HPDE6-E6E7 (cell line): Measurements from ENCODE around the gene SNX3.
"Not testable (repeated sequence)": the region's sequence is repeated elsewhere in the genome, so short reads cannot be mapped to it uniquely, and the experiment has no call there.

Experiments
- DNase-seq: peaks from one replicate; pipeline ENCODE4 v3.0.0; 2011; ENCODE audit warnings: missing footprints; ENCODE audit errors: extremely low spot score

The SNX3 gene

DNA sequence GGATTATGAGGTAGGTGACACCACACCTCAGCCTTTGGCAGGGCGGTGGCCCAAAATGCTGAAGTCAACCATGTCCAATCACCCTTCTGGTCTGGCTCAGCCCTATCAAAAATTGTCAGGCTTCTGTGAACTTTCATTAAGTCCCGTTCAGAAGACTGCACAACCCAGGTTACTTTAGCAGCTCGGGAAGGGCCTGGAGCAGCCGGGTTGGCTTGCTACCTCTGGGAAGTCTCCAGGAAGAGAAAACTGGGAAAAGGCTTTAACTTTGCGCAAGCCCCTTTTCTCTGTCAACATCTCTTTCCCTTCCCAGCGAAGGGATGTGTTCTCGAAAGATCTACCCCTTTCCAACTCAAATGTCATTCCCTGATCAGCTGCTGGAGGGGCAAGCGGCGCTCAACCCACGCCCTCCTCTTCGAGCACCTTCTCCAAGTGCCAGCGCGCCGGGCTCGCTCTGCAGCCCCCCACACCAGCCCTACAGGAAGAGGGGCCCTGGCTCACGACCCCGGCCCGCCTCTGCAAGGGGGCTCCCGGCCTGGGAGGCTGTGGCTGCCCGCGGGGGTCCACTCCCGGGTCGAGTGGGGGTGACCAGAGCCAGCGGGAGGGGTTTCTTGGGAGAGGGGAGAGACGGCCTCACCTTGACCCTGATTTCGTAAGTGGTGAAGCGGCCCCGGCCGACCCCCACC, 573 bp downstream of the SNX3 start:
- DNase-seq, result peak; percentile 21

GRCh38 chr6:108254433-108255410, 6.1 kb downstream of the SNX3 start:
- no peak for DNase-seq

DNA sequence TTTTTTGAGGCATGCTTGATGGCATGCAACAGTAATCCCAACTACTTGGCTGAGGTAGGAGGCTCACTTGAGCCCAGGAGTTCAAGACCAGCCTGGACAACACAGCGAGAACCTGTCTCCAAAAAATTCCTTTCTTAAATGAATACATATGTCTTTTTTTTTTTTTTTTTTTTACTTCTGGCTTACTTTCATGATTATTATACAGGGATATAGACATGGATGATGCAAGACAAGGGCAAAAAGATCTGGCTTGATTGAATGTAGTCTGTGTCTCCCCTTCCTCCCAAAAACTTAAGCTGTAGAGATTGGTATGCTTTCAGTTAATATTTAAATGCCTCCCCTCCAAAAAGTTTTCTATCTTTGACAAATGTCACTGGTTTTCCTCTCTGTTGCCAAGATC, 7.6 kb downstream of the SNX3 start:
- DNase-seq, result no peak

GRCh38 chr6:108252055-108252454, 8.8 kb downstream of the SNX3 start:
- DNase-seq, result no peak

DNA sequence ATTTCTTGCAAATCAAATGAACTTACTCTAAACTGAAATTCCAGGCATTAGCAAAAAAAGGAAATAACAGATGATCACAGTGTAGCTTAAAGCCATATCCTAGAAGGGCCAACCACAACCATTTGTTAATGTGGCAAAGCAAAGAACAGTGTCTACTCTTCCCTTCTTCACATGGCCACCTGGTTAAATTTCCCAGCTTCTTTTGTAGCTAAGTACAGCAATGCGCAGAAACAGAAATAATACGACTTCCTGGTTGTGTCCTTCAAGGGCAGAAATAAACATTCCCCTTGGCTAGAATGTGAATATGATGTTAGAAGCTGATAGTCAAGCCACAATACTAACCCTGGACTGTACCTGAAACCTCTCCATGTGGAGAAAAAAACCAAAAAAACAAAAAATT, 9.6 kb downstream of the SNX3 start:
- no peak for DNase-seq

GRCh38 chr6:108250240-108250866, 10.5 kb downstream of the SNX3 start:
- no peak for DNase-seq

DNA sequence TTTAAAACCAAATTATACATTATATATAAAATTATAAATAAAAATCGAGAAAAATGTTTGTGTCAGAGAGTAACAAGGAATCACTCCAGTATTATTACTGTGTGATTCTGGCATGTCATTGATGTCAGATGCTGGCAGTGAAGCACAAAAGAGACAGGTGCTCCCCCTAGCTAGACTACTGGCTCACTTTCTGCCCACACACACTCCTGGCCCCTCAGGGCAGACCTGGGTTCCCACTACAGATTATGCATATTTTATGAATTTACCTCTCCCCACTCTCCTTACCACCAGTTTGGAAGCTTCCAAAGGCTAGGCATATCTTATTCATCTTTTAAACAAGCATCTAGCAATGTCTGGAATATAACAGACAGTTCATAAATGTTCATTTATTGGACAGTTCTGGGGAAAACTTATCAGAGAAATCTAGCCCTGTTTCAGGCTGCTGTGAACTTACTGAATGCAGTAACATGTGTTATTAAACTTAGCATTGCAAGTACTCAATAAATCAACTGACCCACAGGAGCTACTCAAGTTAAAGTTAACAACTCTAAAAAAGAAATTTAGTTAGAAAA, 12.8 kb downstream of the SNX3 start:
- no peak for DNase-seq

GRCh38 chr6:108245095-108245494, 15.7 kb downstream of the SNX3 start:
- DNase-seq, result not testable (repeated sequence)

GRCh38 chr6:108243836-108244235, 17.0 kb downstream of the SNX3 start:
- no peak for DNase-seq

DNA sequence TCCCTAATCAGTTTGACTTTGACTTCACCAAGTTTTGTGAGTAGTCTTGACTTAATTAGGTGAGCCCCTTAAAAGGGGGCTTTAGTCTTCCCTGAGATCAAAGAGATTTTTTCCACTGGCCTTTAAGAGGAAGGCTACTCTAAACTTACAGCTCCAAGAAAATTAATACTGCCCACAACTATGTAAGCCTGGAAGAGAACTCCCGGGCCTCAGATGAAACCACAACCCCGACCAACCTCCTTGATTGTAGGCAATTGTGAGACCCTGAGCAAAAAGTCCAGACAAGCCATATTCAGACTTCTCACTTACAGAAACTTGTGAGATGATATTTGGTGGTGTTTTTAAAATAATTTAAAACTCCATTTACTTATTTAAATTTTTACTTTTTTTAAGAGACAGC, 18.1 kb downstream of the SNX3 start:
- DNase-seq, result no peak

- no peak for DNase-seq
Measured at GRCh38 chr6:108242259-108242658, 18.6 kb downstream of the SNX3 start.

- no peak for DNase-seq
Measured at GRCh38 chr6:108238322-108238721, 22.5 kb downstream of the SNX3 start.

DNA sequence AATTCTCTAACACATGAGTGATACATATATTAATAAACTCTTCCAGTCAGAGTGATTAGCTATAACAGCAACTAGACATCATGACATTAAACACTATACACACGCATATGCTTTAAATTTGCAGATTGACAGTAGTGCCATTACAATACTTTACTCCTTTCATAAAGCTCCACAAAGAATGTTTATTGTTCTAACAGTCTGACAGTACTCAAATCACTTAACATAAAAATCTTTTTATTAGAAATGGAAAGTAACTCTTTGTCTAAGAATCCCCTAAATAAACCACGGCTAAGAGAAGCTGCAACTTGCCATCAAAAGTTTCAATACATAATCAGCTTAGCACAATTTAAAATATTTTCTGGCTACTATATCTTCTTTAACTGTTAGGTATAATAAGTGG, 24.0 kb downstream of the SNX3 start:
- no peak for DNase-seq

- no peak for DNase-seq
Measured at GRCh38 chr6:108235127-108235526, 25.7 kb downstream of the SNX3 start.

- DNase-seq, result no peak
Measured at GRCh38 chr6:108228416-108228815, 32.4 kb downstream of the SNX3 start.

DNA sequence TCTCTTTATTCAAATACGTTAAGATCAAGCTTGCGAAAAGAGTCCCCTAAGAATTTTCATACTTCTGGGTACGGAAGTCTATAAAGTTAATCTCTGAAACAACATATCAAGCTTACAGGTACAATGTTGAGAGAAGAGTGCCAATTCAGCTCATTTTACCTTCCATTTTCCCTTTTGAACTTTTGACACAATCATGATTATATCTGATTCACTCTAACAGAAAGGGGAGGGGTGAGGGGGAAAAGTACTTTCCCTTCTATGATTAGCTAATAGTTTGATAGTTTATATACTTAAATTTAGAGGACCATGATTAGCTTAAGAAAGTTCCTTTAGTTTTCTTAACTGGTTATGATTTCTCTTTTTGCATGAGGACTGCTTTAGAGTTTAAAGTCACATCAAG, 33.5 kb downstream of the SNX3 start:
- no peak for DNase-seq

GRCh38 chr6:108222504-108222903, 38.3 kb downstream of the SNX3 start:
- no peak for DNase-seq

DNA sequence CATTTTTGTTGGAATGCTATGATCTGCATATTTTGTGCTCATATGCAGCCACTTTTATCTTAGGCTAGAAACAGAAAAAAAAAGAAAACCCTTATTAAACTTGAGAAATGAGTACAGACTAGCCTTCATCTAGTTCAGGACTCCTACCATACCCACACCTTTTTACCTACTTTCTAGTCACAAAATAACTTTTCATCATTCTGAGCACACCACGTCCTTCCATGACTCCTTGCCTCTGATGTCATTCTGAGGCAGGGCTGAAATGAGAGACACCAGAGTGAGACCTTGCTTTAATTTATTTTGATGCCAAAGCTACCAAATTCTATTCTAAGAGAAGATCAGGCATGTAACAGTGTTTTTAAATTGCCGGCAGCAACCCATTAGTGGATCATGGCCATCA, 38.8 kb downstream of the SNX3 start:
- DNase-seq, result no peak

GRCh38 chr6:108211671-108212070, 49.2 kb downstream of the SNX3 start:
- no peak for DNase-seq

DNA sequence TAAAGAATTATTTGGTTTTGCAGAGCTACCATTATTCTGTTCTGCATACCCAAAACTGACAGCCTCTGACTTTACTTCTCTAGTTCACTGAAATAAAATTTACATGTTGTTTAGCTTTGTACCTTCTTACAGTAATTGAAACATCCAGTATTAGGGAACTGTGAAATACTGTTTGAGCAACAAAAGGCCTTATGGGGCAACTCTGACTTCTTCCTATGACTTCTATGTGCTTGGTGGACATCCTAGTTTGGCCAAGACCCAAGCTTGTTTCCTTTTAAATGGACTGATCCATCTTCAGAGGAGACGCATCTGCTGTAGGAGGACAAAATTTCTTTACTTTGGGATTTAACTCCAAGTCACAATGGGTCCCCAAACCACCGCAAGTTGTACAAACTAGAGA, 50.3 kb downstream of the SNX3 start:
- no peak for DNase-seq

- no peak for DNase-seq
Measured at GRCh38 chr6:108209738-108210137, 51.1 kb downstream of the SNX3 start.

DNA sequence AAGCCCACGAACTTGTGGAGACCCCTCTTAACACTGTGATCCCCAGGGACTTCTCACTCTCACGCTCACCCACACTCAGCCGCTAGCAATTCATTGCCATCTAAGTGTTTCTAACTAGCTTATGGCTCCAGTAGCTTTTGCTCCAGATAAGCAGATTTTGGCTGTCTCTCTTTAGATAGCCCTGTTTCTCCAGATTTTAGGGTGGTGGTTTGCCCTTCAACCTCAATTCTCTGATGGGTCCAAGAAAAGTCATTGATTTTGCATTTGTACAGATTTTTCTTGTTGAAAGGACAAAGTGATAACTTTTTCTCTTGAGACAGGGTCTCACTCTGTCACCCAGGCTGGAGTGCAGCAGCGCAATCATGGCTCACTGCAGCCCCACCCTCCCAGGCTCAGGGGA, 53.8 kb downstream of the SNX3 start:
- DNase-seq, result no peak
